H9 (cell line): ENCODE measurements around the gene CENPO. TPM values are rescaled to one million over a fixed set of nuclear protein-coding genes. Genes with fewer than 3 reads are reported as not detected.

Experiments
- DNase-seq: peaks from one replicate; pipeline ENCODE4 v3.0.0-alpha.2; 2017
- H2AFZ ChIP-seq: one replicate; pipeline ENCODE4 v1.6.1; 2013; ENCODE audit warnings: mild to moderate bottlenecking, low read length, control low read depth, moderate library complexity
- H2AK5ac ChIP-seq: 2 replicates; pipeline ENCODE4 v1.6.1; 2013; ENCODE audit warnings: low read length, control low read depth, mixed read lengths; ENCODE audit not compliant: insufficient read length
- H2BK120ac ChIP-seq: one replicate; pipeline ENCODE4 v1.6.1; 2013; ENCODE audit warnings: low read depth, mild to moderate bottlenecking, low read length, control low read depth, inconsistent platforms; ENCODE audit not compliant: poor library complexity, severe bottlenecking
- H2BK12ac ChIP-seq: 2 replicates; pipeline ENCODE4 v1.6.1; 2013; ENCODE audit warnings: low read length, control low read depth, mixed read lengths, low read depth; ENCODE audit not compliant: insufficient read length
- H2BK15ac ChIP-seq: 2 replicates; pipeline ENCODE4 v1.6.1; 2013; ENCODE audit warnings: low read depth, low read length, control low read depth
- H2BK20ac ChIP-seq: one replicate; pipeline ENCODE4 v1.6.1; 2013; ENCODE audit warnings: low read depth, mild to moderate bottlenecking, low read length, control low read depth, inconsistent platforms; ENCODE audit not compliant: poor library complexity, severe bottlenecking
- H2BK5ac ChIP-seq: 2 replicates; pipeline ENCODE4 v1.6.1; 2013; ENCODE audit warnings: low read length, control low read depth, mixed read lengths; ENCODE audit not compliant: insufficient read length
- H3K14ac ChIP-seq: 2 replicates; pipeline ENCODE4 v1.6.1; 2013; ENCODE audit warnings: low read length, control low read depth; ENCODE audit not compliant: insufficient read depth
- H3K18ac ChIP-seq: 2 replicates; pipeline ENCODE4 v1.6.1; 2013; ENCODE audit warnings: low read depth, mild to moderate bottlenecking, mixed read lengths, low read length, control low read depth; ENCODE audit not compliant: insufficient read length
- H3K23ac ChIP-seq: 2 replicates; pipeline ENCODE4 v1.6.1; 2013; ENCODE audit warnings: low read length, control low read depth, mixed read lengths, low read depth; ENCODE audit not compliant: insufficient read length
- H3K23me2 ChIP-seq: 2 replicates; pipeline ENCODE4 v1.6.1; 2013; ENCODE audit warnings: low read depth, mild to moderate bottlenecking, mixed read lengths, low read length, control low read depth; ENCODE audit not compliant: insufficient read length, poor library complexity, severe bottlenecking
- H3K27ac ChIP-seq: 2 replicates; pipeline ENCODE4 v1.5.1; 2013; ENCODE audit warnings: low read length, control low read depth, mixed read lengths, low read depth; ENCODE audit not compliant: insufficient read length
- H3K27me3 ChIP-seq: 2 replicates; pipeline ENCODE4 v1.6.1; 2013; ENCODE audit warnings: low read length, control low read depth, inconsistent platforms; ENCODE audit not compliant: insufficient read depth
- H3K4ac ChIP-seq: 2 replicates; pipeline ENCODE4 v1.6.1; 2013; ENCODE audit warnings: low read depth, mild to moderate bottlenecking, control low read depth, inconsistent platforms, low read length, moderate library complexity
- H3K4me1 ChIP-seq: 2 replicates; pipeline ENCODE4 v1.6.1; 2013; ENCODE audit warnings: low read length, control low read depth, inconsistent platforms; ENCODE audit not compliant: insufficient read depth
- H3K4me2 ChIP-seq: 2 replicates; pipeline ENCODE4 v1.6.1; 2013; ENCODE audit warnings: low read length, control low read depth, mixed read lengths; ENCODE audit not compliant: insufficient read length, insufficient read depth
- H3K56ac ChIP-seq: 2 replicates; pipeline ENCODE4 v1.6.1; 2013; ENCODE audit warnings: low read depth, mild to moderate bottlenecking, mixed read lengths, low read length, control low read depth; ENCODE audit not compliant: insufficient read length
- H3K79me1 ChIP-seq: 2 replicates; pipeline ENCODE4 v1.6.1; 2013; ENCODE audit warnings: low read depth, mild to moderate bottlenecking, moderate library complexity, low read length, control low read depth, inconsistent platforms; ENCODE audit not compliant: insufficient read depth, poor library complexity, severe bottlenecking
- H3K79me2 ChIP-seq: 2 replicates; pipeline ENCODE4 v1.6.1; 2013; ENCODE audit warnings: low read length, control low read depth, inconsistent platforms; ENCODE audit not compliant: insufficient read depth
- H3K9ac ChIP-seq: 2 replicates; pipeline ENCODE4 v1.6.1; 2013; ENCODE audit warnings: low read length, control low read depth, mixed read lengths; ENCODE audit not compliant: insufficient read length; ENCODE audit errors: extremely low read depth
- H3K9me3 ChIP-seq: one replicate; pipeline ENCODE4 v1.6.1; 2013; ENCODE audit warnings: low read depth, low read length, inconsistent platforms; ENCODE audit not compliant: control insufficient read depth
- H3T11ph ChIP-seq: one replicate; pipeline ENCODE4 v1.6.1; 2013; ENCODE audit warnings: mild to moderate bottlenecking, low read length, control low read depth, inconsistent platforms
- H4K20me1 ChIP-seq: one replicate; pipeline ENCODE4 v1.6.1; 2013; ENCODE audit not compliant: control insufficient read depth, insufficient read length, insufficient read depth
- H4K5ac ChIP-seq: 2 replicates; pipeline ENCODE4 v1.6.1; 2013; ENCODE audit warnings: low read depth, mild to moderate bottlenecking, mixed read lengths, low read length, control low read depth; ENCODE audit not compliant: insufficient read length
- H4K8ac ChIP-seq: replicated peaks from 2 replicates; pipeline ENCODE4 v1.6.1; 2013; ENCODE audit warnings: low read length, control low read depth, mixed read lengths, low read depth; ENCODE audit not compliant: insufficient read length
- H4K91ac ChIP-seq: 2 replicates; pipeline ENCODE4 v1.6.1; 2013; ENCODE audit warnings: low read depth, mild to moderate bottlenecking, moderate library complexity, mixed read lengths, low read length, control low read depth; ENCODE audit not compliant: insufficient read length
- H3K27ac Mint-ChIP-seq, 3 experiments: 2 replicates in 2 of 3; 3 replicates in 1 of 3; pipeline ENCODE4 v1.8.0; 2020 to 2021; ENCODE audit warnings: mixed read lengths in 3 of 3, mild to moderate bottlenecking in 1 of 3, moderate library complexity in 1 of 3
- H3K27me3 Mint-ChIP-seq: 2 replicates; pipeline ENCODE4 v1.8.0; 2021; ENCODE audit warnings: low read depth, mild to moderate bottlenecking, moderate library complexity, mixed read lengths
- H3K36me3 Mint-ChIP-seq, 3 experiments: 2 replicates in 2 of 3; 3 replicates in 1 of 3; pipeline ENCODE4 v1.8.0; 2020 to 2021; ENCODE audit warnings: low read depth in 3 of 3, mixed read lengths in 3 of 3; ENCODE audit not compliant: insufficient read depth in 1 of 3
- H3K4me1 Mint-ChIP-seq, 2 experiments: 2 replicates each; pipeline ENCODE4 v1.8.0; 2020; ENCODE audit warnings: mixed read lengths in 2 of 2
- H3K4me3 Mint-ChIP-seq, 2 experiments: 2 replicates in 1 of 2; 3 replicates in 1 of 2; pipeline ENCODE4 v1.8.0; 2020 to 2021; ENCODE audit warnings: mild to moderate bottlenecking in 2 of 2, mixed read lengths in 2 of 2, moderate library complexity in 1 of 2
- H3K9me3 Mint-ChIP-seq, 2 experiments: 2 replicates in 1 of 2; 3 replicates in 1 of 2; pipeline ENCODE4 v1.8.0; 2020; ENCODE audit warnings: mild to moderate bottlenecking in 2 of 2, mixed read lengths in 2 of 2, moderate library complexity in 1 of 2
- CTCF ChIP-seq: fragments of 200-600 bp; sonication (generic); conservative IDR thresholded peaks from 3 replicates; pipeline ENCODE4 v1.8.0; 2021; ENCODE audit warnings: antibody characterized with exemption, mild to moderate bottlenecking
- WGBS: extraction: QIAGEN DNeasy Blood & Tissue Kit; methylation state at CpG from one replicate; pipeline ENCODE4 v1.1.7; 2013; ENCODE audit warnings: missing lambda C conversion rate, low lambda C conversion rate, mixed read lengths; ENCODE audit not compliant: insufficient read length; ENCODE audit errors: extremely low coverage; 5-methylcytosine and 5-hydroxymethylcytosine counted together
- total RNA-seq: library from RNA; stranded (reverse); gene quantifications from 2 replicates; pipeline ENCODE4 v1.2.1, GENCODE V29; 2021

The CENPO gene
- total RNA-seq, 1 experiment from 2014 or later = 49.5 TPM

- H2AFZ ChIP-seq = no peak overlapping the region
- no peak overlapping the region for H3K14ac ChIP-seq
- no peaks in the 10 kb centered on the region for H3K79me1 ChIP-seq
- H4K8ac ChIP-seq = no peak overlapping the region
- DNase-seq = no peak
- no peak overlapping the region for H4K5ac ChIP-seq
- Mint-ChIP-seq H3K4me1 (peaks cover 2 to 5% of the 10 kb centered on the region in 2 experiments; a peak in 3 of 4 replicates), H3K27ac (no peak overlapping the region), H3K36me3 (no peaks in the 10 kb centered on the region), H3K4me3 (no peak overlapping the region), H3K9me3 (no peaks in the 10 kb centered on the region), H3K27me3 (no peaks in the 10 kb centered on the region)
- H3K79me2 ChIP-seq = no peaks in the 10 kb centered on the region
- no peak overlapping the region for H4K91ac ChIP-seq
- no peak overlapping the region for H3K4ac ChIP-seq
- no peak overlapping the region for H3K23ac ChIP-seq
- no peak overlapping the region for H3K18ac ChIP-seq
- no peaks in the 10 kb centered on the region for H4K20me1 ChIP-seq
- no peak overlapping the region for H2BK120ac ChIP-seq
- H2BK20ac ChIP-seq = no peak overlapping the region
- H2BK5ac ChIP-seq = no peak overlapping the region
- no peak overlapping the region for H2BK12ac ChIP-seq
- no peaks in the 10 kb centered on the region for H3K27me3 ChIP-seq
- no peak overlapping the region for H3T11ph ChIP-seq
- no peaks in the 10 kb centered on the region for H3K4me1 ChIP-seq
- no peaks in the 10 kb centered on the region for H3K23me2 ChIP-seq
- WGBS = no CpG with 5 or more reads among the region's 3 CpGs
- no peaks in the 10 kb centered on the region for H3K9me3 ChIP-seq
- no peak overlapping the region for H3K56ac ChIP-seq
- H3K9ac ChIP-seq = no peak overlapping the region
- H2BK15ac ChIP-seq = no peak overlapping the region
- no peak overlapping the region for H3K27ac ChIP-seq
- H2AK5ac ChIP-seq = no peak overlapping the region
- H3K4me2 ChIP-seq = no peak overlapping the region
- no peak for TF ChIP-seq CTCF
Measured at GRCh38 chr2:24747299-24747698, 45.9 kb upstream of the CENPO start.
